Neural progenitor cell (in vitro differentiated cells): ENCODE measurements around the gene LRRTM4.

ENCODE experiments used
- CTCF ChIP-seq: fragments of 200-600 bp; sonication (generic); IDR thresholded peaks from 2 replicates; pipeline ENCODE4 v1.5.1; 2017; ENCODE audit warnings: antibody characterized with exemption, mild to moderate bottlenecking
- EZH2 ChIP-seq: fragments of 200-600 bp; sonication (generic); IDR thresholded peaks from 2 replicates; pipeline ENCODE4 v1.6.1; 2017; ENCODE audit warnings: antibody characterized with exemption, mild to moderate bottlenecking, moderate library complexity
- EZH2phosphoT487 ChIP-seq: fragments of 200-600 bp; sonication (generic); IDR thresholded peaks from 2 replicates; pipeline ENCODE4 v1.6.1; 2017; ENCODE audit warnings: antibody characterized with exemption

GRCh38 chr2:77185052-77185451 lies 337.1 kb downstream of the LRRTM4 start:
- no peak for TF ChIP-seq CTCF
- no peak for TF ChIP-seq EZH2
- TF ChIP-seq EZH2phosphoT487: no peak
